GM19455 (cell line): ENCODE measurements around the gene ARVCF.

ENCODE experiments used
- ATAC-seq: cut with Tn5 transposase; IDR thresholded peaks from one replicate; pipeline ENCODE4 v1.9.1; 2021; ENCODE audit not compliant: unreplicated experiment

Gene ARVCF

DNA sequence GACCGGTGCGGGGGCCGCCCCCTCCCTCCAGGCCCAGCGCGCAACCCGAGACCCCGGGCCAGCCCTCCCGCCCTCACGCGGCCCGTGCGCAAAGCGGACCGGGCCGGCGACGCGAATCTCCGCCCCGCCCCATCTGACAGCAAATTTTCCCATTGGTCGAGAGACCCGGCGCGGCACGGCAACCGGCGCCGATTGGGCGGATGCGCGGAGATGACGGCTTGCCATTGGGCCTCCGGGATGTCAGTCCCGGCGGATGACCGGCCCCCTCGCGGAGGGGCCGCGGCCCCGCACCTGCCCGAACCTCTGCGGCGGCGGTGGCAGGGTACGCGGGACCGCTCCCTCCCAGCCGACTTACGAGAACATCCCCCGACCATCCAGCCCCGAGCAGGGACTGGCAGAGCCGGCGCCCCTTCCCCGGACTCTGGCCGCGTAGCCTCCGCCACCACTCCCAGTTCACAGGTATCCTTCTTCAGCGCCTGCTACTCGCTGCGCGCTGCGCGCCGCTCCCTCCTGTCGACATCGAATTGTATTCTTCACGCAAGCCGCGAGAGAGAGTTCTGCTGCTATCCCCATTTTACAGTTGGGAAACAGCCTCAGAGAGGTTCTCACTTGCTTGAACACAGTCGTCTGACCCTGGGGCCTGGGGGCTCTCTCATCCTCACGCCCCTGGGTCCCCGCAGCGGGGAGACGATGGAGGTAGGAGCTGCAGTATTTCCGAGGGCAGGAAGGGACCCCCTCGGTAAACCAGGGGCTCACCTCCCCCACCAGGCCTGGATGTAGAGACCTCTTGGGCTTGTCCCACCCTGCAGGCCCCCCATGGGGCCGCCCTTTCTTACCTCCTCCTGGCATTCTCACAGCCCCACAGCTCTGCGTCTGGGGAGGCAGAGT is at the start of gene ARVCF:
Gene ARVCF, minus strand, starts transcription at position 90 of the 888 bp plus-strand sequence. CDS start 26,029 bp downstream, outside the sequence.
- ATAC-seq: peak; percentile 53

DNA sequence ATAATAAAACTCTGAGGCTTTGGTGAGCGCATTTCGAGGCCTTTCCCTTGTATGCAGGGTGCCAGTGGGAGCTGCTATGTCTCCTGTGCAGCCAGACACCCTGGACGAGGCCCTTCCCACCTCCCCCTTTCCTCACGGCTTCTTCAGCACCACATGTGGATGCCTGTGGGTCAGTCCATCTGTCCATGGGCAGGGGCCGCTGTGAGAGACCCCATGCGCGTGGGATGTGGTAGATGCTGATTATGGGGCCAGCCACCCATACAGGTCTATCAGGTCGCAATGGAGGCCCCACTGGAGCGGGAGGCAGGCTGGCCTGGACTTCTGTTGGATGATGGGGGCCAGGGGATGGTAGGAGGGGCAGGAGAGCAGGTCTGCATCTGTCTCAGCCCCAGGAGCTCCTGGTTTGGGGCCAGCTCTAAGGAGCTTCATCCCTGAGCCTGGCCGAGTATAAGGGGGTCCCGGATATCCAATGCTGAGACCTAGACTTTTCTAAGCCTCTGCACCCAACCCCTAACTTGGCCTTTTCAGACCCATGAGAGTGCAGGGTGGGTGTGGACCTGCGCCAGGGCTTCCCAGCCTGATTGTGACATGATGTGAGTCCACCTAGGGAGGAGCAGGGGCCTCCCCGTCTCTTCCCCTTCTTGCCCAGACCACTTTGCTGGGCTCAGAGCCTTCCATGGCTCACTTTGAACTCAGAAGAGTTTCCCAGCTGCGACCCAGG is 49.4 kb upstream of the ARVCF start:
- no peak for ATAC-seq

GRCh38 chr22:20064545-20065262 is 48.1 kb upstream of the ARVCF start:
- ATAC-seq: no peak

GRCh38 chr22:20064140-20064480 is 47.5 kb upstream of the ARVCF start:
- ATAC-seq: no peak

DNA sequence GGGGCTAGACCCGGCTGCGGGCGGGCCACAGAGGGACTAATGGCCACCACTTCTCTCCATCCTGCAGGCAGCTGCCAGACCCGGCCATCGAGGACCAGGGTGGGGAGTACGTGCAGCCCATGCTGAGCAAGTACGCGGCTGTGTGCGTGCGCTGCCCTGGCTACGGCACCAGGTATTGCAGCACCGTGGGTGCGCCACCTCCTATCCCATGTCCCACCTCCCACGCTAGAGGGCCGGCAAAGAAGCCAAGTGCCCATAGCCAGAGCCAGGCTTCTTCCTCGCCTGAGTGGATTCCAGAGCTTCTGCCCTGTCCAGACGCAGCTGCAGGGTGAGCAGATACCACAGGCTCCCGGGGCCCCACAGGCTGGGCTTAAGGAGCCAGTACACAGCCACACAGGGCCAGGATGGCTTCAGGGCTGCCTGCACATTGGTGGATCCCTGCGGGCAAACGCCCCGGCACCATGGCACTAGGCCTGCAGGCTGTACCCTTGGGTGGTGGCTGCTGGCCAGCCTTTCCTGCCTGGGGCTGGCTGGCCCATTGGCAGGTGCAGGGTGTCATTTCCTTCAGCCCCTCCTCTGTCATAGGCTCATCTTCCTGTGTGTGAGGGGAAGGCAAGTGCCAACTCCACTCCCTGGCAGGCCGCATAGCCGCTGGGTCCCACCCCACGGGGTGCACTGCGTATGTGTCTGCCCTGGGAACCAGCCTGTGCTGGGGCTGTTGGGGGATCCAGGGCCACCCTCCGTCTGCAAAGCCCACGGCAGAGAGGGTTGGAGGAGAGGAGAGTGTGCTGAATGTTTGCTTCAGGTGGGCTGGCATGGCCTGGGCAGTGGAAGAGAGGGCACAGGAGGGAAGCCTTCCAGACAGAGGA is 46.9 kb upstream of the ARVCF start:
- ATAC-seq: no peak

DNA sequence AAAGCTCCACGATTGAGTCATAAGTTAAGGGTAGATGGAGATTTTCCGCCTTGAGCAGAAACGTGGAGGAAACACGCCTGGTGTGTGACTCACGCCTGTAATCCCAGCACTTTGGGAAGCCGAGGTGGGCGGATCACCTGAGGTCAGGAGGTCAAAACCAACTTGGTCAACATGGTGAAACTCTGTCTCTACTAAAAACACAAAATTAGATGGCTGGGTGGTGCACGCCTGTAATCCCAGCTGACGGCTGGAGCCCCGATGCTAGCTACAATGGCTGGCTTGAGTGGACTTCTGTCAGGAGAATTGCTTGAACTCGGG is 46.1 kb upstream of the ARVCF start:
- no peak for ATAC-seq

DNA sequence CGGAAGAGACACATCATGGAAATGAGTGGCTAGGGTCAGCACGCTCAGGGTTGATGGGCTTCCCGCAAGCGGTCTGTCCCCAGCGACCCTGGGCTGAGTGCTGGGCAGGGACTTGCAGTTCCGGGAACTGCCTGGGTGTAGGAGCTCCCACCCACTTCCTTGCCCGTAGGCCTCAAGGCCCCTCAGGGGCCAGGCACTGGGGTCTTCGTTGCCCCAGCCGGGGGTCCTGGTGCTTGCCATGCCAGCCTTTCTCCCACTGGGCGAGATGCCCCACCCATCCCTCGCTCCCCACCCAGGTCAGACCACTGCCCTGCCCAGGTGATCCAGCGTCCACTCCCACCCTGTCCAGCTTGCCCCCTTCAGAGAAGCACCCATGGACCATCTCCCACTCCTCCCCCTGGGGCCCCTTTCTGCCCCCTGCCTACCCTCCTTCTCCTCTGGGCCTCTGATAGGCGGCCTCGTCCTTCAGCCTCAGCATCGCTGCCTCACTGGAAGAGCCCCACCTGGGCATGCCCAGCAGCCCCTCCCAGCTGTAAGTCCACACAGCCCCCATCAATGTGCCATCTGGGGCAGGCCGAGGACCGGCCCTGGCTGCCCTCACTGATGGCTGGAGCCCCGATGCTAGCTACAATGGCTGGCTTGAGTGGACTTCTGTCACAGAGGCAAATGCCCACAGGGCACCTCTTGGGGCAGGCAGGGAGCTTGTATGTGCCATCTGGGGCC is 45.6 kb upstream of the ARVCF start:
- no peak for ATAC-seq

- no peak for ATAC-seq
These were observed 44.8 kb upstream of the ARVCF start for GRCh38 chr22:20061481-20061861.

DNA sequence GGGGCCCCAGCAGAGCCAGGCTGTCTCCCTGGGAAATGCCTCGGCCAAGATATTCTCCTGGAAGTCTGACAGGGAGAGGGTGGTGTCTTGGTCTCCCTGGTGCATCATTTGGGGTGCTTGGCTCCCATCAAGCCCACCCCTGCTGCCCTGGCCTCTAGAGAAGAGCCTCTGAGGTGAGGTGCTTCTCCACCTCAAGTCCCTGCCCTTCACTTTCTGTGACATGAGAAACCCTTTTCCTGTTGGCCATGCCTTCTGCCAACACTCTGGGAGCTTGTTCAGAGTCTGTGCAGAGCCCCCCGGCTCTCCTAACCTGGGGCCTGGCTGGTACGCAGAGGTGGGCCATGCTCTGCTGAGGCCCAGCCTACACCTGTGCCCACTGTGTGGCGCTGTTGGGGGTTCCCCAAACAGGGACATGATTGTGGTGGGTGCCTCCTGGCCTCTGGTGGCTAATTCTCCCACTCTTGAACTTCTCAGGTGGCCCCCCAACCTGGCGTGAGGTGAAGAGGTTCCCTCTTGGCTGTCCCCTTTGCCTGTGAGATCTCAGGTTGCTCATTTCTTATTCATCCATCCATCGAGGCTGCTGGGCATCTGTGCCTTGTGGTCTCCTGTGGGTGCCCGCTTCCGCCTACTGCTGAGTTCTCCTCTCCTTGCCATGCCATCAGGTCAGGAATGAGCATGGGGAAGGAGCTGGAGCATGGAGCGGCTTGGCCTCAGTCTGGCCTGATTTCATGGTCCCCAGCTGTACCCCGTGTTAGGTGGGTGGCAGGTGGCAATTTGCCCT is 44.3 kb upstream of the ARVCF start:
- no peak for ATAC-seq

DNA sequence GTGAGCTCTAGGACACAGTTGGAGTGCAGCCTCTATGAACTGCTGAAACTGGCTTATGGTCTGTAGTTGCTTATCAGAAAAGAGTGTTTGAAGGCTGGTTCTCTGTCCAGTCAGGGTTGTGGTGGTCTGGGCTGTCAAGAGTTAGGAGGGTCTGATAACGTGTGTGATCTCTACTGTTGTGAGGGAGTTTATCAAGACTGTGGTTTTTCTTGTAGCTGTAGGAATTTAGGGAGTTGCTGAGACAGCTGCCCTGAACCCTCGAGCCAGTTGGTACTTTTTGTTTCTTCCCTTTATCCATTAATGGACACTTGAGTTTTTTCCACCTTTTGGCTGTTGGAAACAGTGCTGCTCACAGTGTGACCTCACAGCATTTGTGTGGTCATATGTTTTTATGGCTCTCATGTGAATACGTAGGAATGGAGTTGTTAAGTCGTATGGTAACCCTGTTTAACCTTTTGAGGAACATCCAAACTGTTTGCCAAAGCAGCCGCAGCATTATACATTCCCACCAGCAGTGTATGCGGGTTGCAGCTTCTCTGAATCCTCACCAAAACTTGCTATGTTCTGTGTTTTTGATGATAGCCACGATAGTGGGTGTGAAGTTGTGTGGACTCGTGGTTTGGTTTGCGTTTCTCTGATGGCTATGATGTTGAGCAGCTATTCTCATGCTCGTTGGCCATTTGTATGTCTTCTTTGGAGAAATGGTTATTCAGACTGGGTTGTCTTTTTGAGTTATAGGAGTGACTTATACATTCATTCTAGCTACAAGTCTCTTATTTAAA is 42.6 kb upstream of the ARVCF start:
- ATAC-seq: no peak

DNA sequence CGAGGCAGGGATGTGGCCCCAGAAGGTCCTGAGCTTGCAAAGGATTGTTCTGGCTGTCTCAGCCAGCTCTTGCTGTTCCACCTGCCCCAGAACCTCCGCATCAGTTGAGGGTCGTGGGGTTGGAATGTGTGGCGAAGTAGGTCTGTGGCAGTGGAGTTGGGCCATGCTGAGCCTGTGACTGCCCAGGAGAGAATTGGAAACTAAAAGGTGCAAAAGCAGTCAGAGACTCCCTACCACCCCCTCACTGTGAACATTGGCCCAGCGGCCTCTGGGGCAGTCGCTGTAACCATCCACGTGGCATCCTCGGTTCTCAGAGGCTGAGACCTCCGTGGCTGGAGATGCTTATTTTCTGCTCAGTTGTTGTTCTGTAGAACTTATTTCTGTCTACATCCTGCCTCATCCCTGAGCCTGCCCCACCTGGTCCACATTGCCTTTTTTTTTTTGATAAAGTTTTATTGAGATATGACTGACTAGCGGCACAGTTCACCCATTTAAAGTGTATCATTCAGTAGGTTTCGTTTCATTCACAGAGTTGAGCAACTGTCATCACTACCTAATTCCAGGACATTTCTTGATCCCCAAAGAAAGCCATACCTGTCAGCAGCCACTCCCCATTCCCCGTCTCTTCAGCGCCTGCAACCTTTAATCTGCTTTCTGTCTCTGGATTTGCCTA is 41.1 kb upstream of the ARVCF start:
- ATAC-seq: no peak

- ATAC-seq: no peak
These were observed 40.2 kb upstream of the ARVCF start for GRCh38 chr22:20056696-20057386.

DNA sequence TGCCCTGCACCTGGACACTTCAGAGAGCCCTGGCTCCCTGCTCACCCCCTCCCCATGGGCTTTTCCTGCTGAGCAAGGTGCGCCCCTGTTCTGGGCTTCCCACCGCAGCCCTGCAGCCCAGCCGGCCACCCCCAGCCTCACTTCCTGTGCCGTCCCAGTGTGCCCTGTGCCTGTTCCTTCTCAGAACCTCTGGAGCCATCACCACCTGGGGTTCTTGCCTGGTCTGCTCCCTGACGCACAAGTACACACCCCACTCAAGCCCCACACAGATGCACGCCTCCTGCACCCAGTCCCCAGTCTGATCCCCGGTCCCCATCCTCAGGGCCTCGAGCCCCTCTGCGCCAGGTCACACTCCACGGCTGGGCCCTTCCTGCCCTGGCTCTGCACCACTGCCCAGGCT is 39.5 kb upstream of the ARVCF start:
- no peak for ATAC-seq

DNA sequence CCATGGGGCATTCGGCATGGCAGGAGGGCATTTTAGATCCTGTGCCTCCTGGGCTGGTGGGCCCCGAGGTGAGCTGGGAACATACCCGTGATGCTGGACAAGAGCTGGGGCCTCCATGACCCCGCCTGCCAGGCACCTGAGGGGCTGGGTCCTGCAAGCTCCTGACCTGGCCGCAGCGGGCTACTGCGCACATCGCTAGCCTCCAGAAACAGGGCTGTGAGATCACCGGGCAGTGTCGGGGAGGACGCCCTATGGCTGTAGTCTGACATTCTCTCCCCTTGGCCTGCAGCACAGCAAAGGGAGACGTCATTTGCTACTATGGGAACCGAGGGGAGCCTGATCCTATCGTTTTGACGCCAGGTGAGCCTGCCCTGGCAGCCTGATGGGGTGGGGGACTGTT is 39.0 kb upstream of the ARVCF start:
- no peak for ATAC-seq

GRCh38 chr22:20055144-20055543 is 38.5 kb upstream of the ARVCF start:
- ATAC-seq: no peak

DNA sequence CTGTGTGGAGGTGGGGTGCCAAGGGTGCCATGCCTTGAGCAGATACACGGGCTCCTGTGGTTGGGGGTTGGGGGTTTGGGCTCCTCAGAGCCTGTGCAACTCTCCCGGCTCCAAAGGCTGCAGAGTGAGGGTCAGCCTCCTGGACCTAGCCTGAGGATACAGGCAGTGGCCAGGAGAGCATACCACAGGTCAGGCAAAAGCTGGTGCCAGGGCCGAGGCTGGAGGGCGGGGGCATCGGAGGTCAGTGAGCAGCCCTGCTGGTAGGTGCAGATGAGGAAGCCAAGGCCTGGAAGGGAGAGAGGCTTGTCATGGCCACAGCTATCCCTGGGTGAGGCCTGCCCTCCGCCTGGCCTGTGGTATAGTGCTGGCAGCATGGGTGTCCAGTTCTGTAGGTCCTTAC is 37.9 kb upstream of the ARVCF start:
- ATAC-seq: no peak

DNA sequence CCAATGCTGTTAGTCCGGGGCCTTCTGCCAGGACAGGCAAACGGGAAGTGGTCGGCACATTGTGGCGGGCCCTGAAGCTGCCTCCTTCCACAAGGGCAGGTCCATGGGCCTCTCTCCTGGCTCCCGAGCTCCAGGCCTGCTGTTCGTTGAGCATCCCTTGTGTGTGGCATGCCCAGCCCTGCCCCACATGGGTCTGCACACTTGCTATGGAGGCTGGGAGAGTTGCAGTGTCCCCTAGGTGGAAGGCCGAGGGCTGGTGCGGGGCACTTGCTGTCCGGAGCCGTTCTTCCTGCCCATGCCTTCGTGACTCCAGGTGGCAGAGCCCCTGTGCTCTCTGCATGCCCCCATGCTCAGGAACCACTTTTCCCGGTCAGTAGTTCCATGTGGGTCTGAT is 37.4 kb upstream of the ARVCF start:
- no peak for ATAC-seq
